Embryonic facial prominence (tissue), 1 donor: ENCODE measurements around the gene ST3GAL5.

Experiments
- DNase-seq: peaks from one replicate; pipeline ENCODE4 v3.0.0-alpha.2; 2016; ENCODE audit errors: extremely low spot score

Gene ST3GAL5

DNA sequence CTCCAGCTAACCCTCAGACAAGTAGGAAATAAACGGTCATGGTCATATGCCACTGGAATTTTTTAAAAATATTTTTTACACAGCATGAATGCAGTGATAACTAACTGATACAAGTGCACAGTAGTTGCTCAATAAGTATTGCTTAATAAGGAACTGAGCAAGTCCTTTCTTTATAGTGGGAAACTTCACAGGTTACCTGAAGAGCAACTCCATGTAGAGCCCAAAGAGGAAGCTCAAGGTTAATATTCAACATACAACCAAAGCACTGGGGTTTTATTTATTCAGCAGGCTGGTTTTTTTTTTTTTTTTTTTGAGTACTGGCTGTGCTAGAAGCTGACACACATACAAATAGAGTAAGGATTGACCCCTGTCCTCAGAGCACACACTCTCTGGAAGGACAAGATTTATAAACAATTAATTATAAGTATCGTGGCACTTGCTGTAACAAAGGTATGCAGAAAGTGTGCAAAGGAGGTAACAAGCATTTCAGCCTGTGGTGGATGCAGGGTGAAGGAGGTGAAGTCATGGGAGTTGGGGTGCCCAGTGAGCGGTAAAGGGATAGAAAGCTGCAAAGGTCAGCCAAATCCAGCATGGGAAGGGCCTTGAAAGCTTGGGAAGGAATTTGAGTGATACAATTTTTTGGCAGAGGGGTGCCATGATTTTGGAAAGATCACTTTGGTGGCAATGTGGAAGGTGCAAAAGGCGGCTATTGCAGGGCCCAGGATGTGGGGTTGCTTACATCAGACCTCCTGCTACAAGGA lies 82.3 kb downstream of the ST3GAL5 start:
- no peak for DNase-seq

DNA sequence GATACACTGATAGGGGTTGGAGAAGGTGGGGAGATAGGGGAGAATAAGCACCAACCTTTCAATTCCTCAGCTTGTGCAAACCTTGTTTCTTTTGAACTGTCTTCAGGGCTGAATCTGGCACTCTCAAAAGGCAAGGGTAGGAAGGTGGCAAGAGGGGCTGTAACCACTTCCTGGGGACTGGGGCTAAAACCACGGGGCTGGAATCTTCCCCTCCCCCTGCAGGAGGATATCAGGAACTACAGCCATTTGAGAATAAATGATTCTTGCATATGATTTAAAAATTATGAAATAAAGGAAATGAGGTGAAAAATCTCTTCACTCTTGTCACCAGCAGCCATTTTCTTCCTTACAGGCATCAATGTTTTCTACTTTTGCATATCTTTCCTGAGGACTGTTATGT lies 84.2 kb downstream of the ST3GAL5 start:
- no peak for DNase-seq

DNA sequence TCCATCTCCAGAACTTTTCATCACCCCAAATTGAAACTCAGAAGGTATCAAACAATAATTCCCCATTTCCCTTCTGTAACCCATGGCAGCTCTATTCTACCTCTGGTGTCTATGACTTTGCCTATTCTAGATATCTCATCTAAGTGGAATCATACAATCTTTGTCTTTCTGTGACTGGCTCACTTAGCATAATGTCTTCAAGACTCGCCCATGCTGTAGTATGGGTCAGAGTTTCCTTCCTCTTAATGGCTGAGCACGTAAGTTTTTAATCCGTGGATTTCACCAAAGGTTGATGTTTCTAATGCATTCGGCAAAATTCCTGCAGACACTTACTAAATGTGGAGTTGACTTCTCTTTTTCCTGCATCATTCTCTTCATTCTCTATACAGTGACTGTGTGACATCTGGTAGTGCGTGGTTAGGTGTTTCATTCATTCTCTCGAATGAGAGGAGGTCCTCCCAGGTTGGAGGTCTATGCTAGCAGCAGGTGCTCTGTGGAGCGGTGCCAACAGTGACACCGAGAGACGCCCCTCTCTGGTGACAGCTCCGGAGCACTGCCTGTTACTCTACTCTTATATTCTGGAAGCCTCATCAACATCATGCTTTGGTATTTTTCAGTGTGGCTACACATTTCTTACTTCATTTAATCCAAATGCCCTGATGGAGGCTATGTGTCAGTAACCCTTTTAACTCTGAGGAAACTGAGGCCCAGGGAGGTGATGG lies 84.9 kb downstream of the ST3GAL5 start:
- DNase-seq = no peak

DNA sequence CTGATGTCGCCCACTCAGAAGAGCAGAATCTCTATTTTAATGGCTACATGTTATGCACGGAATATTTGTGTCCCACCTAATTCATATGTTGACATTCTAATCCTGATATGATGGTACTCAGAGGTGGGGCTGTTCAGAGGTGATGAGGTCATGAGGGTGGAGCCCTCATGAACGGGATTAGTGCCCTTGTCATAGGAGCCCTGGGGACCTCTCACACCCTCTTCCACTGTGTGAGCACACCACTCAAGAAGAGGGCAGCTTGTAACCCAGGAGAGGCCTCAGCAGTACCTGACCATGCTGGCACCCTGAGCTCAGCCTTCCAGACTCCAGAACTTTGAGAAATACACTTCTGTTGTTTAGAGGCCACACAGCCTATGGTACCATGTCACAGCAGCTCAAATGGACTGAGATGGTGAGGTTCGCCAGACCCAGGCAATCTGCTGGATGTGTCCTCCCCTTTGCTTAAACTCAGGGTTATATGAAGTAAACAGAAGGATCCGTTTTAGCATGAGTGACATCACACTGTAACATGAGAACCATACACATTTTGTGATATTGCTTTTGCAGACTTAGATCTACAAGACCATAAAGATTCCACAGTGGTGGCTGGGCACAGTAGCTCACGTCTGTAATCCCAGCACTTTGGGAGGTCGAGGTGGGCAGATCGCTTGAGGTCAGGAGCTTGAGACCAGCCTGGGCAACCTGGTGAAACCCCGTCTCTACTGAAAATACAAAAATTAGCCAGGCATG lies 86.3 kb downstream of the ST3GAL5 start:
- no peak for DNase-seq

DNA sequence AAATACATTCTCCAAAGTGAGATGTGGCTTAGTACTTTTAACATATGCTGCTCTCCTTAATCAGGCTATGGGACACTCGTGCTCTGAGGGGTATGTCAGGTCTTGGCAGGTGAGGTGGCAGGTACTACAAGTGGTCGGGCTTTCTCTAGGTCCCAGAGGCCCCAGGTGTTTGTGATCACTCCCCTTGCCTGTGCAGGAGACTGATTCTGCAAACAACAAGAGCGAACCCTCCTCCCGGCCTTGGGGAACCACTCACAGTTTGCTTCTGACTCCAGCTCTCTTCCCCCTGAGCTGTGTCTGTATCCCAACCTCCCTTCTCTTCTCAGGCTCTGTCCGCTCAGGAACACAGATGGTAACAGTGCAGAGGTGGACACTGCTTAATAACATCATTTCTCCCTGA lies 86.9 kb downstream of the ST3GAL5 start:
- no peak for DNase-seq

DNA sequence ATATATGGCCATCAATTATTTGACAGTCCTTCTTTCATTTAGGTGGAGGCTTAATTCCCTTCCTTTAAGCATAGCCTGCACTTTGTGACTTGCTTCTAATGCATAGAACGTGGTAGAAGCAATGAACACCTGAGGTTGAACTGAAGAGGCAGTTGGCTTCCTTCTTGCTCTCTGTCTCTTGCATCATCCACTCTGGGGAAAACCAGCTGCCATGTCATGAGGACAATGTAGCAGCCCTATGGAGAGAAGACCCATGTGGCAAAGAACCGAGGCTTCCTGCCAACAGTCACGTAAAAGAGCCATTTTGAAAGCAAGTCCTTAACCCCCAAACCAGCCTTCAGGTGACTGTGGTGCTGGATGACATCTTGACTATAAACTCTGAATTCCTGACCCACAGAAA lies 88.2 kb downstream of the ST3GAL5 start:
- DNase-seq = no peak

DNA sequence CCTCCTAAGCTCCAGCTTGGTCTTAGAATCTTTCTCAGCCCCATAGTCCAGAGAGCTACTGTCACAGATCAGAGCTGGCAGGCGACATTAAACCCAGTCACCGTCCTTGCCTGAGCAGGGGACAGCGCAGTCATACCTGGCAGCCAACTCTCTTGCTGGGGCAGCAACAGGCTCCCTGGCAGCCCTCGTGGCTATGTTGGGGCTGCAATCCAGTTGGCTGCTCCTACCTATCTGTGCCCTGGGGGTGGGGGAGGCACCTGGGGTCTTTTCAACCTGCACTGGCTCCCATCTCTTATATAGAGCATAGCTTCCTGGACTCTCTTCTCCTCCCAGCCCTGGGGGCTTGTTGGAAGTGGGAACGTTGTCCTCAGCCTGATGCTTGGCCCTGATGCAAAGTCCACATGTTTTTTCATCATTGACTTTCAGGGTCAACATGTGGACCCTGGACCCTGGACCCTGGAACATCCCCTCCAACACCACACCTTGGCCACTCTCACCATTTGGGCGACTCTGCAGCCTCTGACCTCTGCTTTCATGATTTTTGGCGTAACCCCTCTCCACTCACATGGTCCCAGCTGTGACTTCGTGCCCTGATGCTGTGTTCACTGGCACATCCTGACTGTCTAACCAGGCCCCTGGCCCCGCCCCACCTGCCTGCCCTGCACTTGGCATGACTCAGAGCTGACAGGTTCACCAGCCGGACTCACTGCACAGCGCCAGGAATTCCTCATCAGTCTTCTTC lies 89.4 kb downstream of the ST3GAL5 start:
- no peak for DNase-seq

DNA sequence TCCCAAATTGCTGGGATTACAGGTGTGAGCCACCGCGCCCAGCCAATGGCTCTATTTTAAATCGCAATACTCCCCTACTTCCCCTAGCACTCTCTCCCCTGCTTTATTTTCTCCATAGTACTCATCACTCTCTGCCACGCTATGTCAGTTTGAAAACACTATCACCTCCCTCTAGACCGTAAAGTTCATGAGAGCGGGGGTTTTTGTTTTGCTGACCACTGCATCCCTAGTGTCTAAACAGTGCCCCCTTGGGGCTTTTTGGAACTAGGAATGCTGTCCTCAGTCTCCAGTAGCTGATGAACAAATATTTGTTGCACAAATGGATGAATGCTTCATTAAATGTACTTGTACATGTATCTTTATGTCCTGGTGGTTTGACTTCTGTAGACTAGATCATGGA lies 90.9 kb downstream of the ST3GAL5 start:
- DNase-seq = no peak

DNA sequence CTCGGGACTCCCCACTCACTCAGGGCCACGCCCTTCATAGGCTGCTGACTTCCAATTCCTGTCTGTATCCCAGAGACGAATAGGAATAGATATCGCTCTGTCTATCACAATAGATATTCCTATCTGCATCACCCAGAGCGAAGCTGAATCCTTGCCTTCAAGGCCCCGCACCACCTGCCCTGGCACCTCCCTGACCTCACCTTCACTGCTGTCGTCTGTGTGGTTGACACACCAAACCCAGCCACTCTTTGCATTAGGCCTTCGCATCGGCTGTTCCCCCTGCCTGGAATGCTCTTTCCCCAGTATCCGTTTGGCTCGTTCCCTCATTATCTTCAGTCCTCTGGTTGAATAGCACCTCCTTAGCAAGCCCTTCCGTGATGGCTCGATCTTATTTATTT lies 91.5 kb downstream of the ST3GAL5 start:
- no peak for DNase-seq

DNA sequence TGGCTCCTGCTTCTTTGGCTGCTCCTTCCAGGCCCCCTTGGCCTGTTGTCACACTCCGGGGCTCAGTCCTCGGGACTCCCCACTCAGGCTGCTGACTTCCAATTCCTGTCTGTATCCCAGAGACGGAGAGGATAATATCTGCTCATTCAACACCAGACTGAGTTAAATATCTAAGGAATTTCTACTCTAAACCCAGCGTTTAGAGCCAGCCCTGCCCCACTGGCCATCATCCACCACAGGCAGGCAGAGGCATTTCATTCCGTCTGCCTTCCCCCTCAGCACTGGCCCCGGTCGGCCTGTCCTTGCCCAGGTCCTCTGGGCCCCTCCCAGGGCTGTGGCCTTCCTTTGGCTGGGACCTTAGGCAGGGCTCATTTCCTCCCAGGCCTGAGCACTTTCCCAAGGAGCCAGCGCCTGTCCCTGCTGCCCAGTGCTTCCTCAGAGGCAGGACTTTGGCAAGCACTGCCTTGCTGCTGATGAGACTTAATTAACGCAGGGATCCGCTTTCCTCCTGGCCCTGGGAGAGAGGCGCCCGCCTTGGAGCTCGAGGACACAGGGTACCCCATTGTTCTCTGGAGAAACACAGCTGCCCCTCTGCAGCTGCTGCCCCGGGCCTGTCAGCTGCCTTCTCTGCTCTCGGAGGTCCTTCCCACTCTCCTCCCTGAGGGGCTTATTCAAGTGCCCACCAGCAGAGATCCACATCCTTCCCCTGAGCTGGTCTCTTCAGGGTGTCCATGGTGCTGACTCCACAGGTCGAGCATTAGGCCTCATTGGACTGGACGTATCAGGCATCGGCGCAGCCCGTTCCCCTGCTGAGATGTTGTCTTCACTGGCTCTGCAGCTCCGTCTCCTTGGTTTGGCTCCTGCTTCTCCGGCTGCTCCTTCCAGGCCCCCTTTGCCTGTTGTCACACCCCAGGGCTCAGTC lies 92.2 kb downstream of the ST3GAL5 start:
- no peak for DNase-seq

DNA sequence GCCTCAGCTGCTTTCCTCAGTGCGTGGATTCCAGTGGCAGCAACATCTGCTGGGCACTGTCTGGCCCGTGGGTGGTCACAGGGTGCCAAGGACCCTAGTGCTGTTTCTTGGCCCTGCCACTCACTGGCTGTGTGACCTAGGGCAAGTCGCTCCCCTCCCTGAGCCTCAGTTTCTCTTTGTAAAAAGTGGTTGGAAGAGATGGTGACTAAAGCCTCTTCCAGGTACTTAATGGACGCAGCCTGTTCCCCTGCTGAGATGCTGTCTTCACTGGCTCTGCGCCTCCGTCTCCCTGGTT lies 92.8 kb downstream of the ST3GAL5 start:
- no peak for DNase-seq

DNA sequence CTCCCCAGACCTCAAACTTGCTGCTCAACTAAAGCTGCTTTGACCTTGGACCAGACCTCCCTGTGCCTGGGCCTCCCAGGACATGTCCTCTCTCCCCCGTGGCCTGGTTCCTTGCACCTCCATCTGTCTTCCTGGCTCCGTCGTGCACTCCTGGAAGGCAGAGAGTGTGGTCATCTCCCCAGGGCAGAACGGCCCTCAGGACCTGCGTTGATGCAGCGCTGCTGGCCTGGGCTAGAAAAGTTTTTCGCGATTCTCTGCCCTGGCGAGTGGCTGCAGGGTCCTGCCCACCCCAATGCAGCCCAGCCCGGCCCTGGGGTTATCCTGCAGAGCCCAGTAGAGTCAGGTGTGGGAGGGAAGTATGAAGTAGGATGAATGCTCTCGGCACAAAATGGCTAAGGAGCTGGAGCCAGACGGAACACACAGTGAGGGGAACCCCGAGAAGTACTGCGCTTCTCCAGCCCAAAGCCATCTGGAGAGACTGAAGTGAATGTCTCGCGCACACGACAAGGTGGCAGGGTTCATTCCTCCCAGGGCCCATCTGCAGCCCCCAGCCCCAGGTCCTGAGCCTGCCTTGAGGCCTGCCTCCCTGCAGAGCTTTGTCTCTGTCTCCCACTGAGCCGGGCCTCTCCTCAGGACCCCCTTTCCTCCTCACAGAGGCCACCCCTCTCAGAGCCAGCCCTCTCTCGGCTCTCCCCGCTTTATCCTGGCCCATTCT lies 93.3 kb downstream of the ST3GAL5 start:
- DNase-seq = no peak

DNA sequence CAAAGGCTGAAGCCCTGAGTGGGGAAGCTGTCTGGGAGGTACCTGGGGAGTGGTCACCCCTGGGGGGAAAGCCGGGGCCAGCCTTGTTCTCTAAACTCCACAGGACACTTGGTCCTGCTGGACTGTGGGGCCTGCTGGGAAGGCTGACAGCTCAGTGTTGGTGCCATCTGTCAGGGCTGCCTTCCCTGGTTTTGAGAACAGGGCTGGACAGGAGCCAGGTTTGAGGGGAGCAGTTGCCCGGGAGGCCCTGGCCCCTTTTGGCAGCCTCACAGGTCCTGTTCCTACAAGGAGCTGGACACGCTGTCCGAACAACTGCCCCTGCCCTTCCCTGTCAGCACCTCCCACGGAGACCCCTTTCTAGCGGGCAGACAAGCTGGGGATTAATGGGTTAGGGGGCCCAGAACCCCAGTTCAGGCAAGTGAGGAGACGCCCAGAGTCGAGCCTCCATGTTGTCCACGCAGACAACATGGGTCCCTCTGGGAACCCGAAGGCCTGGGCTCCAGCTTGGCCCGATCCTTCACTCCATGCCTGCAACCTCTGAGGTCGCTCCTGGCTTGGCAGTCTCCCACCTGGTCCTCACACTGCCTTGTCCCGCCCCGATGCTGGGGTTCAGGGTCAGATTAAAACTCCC lies 94.2 kb downstream of the ST3GAL5 start:
- no peak for DNase-seq

DNA sequence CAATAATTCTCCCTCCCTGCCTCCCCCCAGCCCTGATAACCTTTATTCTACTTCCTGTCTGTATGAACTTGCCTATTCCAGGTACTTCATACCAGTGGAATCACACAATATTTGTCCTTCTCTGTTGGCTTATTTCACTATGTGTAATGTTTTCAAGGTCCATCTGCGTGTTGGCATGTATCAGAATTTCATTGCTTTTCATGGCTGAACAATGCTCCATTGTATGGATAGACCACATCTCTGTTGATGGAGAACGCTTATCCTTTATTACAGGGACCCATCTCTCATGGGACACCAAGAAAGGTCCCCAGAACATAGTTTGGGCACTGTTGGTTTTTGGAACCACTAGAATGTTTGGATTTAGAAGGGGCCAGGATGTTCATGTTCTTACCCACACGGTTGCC lies 94.8 kb downstream of the ST3GAL5 start:
- DNase-seq = no peak

DNA sequence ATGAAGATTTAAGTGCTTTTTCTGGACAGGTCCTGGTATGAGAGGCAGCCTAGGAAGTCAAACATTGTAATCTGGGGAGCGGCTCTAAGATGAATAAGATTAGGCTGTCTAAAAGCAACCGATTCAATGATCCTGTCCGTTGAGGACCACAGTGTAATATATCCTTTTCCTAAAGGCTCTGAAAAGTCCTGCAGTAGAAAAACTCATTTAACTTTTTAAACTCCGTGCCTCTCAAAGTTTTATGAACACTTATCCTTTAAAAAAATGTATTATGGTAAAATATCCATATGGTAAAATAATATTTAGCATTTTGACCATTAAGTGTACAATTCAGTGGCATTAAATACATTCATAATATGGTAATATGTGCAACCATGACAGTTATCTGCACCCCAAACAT lies 95.2 kb downstream of the ST3GAL5 start:
- no peak for DNase-seq

DNA sequence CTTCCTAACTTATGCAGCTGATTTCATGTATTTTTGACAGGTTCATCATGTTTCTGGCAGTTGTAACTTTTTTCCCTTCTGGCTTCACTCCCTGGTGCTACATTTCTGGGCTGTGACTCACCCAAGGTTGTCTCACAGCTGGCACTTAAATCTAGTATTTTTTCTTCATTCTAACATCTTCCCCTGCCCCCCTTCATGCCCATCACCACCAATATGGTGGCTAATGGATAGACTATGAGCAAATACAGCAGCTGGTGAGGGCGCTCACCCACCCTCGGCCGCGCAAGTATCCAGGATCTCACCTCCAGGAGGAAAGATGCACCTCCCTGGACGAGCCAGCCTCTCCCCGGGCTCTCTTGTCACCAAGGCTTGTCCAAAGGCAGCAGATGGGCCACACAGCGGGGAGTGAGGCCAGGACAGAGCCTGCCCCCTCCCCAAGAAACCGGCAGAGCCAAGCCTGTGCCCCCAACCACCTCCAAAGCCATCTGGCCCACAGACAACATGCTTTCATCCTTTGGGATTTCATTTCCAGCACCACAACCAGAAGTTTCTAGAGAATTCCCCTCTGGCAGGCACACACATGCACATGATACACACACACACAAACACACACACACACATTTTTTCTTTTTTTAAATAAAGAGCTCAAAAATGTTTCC lies 95.9 kb downstream of the ST3GAL5 start:
- no peak for DNase-seq

DNA sequence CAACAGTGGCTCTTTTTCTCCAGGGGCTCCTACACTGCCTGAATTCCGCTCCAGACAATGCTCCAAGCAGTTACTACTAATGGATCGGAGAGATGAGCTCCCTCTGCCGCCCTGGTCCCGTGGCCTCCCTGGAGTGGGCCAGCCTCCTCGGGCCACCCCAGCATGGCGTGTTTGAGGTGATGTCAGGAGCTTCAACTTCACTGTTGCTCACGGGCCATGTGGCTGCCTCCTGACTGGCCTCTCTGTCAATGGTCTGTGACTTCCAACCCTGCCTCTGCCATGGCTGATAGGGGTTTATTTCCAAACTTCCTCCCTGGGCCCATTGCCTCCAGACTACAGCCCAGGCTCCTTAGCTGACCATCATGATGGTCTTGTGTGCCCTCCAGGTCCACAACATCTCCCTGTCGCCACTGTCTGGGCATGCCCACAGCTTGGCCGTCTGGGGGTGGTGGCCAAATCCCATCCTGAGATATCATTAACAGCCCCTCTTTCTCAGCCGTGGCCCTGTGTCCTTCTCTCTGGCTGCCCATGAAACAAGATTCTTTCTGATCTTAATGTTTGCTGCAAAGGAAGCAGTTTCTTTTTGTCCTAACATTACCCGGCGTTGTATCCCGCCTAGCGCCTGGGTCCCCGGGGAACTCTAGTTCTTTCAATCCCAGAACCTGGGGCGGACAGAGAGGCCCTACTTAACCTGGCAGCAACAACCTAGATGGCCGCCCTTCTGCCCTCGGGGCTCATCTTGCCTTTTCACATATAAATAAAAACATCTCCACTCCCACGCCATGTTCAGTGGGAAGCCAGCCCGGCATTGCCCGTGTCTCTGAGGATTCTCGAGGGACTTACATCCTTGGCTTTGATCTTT lies 96.9 kb downstream of the ST3GAL5 start:
- DNase-seq = no peak

DNA sequence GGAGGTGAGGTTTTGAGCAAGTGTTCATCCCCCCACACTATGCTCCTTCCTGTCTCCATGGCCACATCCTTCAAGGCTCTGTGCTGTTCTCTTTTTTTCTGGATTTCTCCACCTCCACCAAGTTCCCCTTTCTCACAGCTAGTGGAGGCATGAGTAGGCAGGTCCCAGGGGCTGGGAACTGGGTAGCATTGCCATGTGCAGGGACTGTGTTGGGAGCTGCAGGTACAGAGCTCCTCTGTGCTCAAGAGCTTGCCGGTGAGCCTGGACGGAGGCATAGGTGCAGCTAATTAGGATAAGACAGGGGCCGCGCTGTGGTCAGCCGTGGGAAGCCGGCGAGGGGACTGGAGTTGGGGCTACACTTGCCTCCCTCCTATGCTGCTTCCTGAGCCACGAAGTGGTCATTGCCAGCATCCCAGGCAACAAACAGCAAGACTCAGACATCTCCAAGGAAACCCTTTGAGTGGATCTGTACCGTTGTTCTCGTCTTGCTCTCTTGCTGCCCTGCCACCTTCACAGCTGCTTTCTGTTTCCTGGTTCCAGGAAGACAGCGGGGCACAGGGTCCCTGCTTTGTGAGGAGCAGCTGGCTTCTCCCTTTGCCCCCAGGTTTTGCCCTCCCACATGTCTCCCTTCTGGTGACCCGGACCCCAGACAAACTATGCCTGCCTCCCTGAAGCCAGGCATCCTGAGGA lies 98.1 kb downstream of the ST3GAL5 start:
- DNase-seq = no peak
